Neural cell (in vitro differentiated cells): ENCODE measurements around the gene IQSEC1. TPM values are rescaled to one million over a fixed set of nuclear protein-coding genes. Genes with fewer than 3 reads are reported as not detected.

Source experiments
- H2AFZ ChIP-seq: fragments of 200-600, 300-800 bp; sonication (generic), shearing (Covaris generic); 2 replicates; pipeline ENCODE4 v1.6.0; 2014; ENCODE audit warnings: low read depth, mild to moderate bottlenecking, antibody characterized with exemption, low read length, moderate library complexity
- H3F3A ChIP-seq: fragments of 200-600 bp; shearing (Covaris generic); 2 replicates; pipeline ENCODE4 v1.6.1; 2016; ENCODE audit warnings: mild to moderate bottlenecking, moderate library complexity, mixed read lengths, antibody characterized with exemption, low read length; ENCODE audit not compliant: insufficient read depth, poor library complexity, severe bottlenecking
- H3K27ac ChIP-seq: fragments of 200-600, 300-800 bp; sonication (generic), shearing (Covaris generic); 2 replicates; pipeline ENCODE4 v1.5.1; 2014; ENCODE audit warnings: mild to moderate bottlenecking, low read length, moderate library complexity
- H3K27me3 ChIP-seq: fragments of 300-800, 200-600 bp; sonication (generic), shearing (Covaris generic); 2 replicates; pipeline ENCODE4 v1.6.0; 2014; ENCODE audit warnings: mild to moderate bottlenecking, low read depth, low read length, moderate library complexity; ENCODE audit not compliant: insufficient read depth
- H3K36me3 ChIP-seq: fragments of 300-800, 200-600 bp; sonication (generic), shearing (Covaris generic); 2 replicates; pipeline ENCODE4 v1.5.1; 2014; ENCODE audit warnings: mild to moderate bottlenecking, antibody characterized with exemption, low read length, moderate library complexity; ENCODE audit not compliant: insufficient read depth
- H3K4me2 ChIP-seq: fragments of 300-800, 200-600 bp; sonication (generic), shearing (Covaris generic); 2 replicates; pipeline ENCODE4 v1.6.0; 2014; ENCODE audit warnings: mild to moderate bottlenecking, low read length
- H3K4me3 ChIP-seq: fragments of 300-800, 200-600 bp; sonication (generic), shearing (Covaris generic); 2 replicates; pipeline ENCODE4 v1.5.1; 2014; ENCODE audit warnings: mild to moderate bottlenecking, low read length, moderate library complexity
- H3K79me2 ChIP-seq: fragments of 200-600 bp; shearing (Covaris generic); replicated peaks from 2 replicates; pipeline ENCODE4 v1.6.0; 2014; ENCODE audit warnings: mild to moderate bottlenecking, low read length, moderate library complexity; ENCODE audit not compliant: insufficient read depth
- H3K9ac ChIP-seq: fragments of 300-800, 200-600 bp; sonication (generic), shearing (Covaris generic); 2 replicates; pipeline ENCODE4 v1.6.1; 2016; ENCODE audit warnings: mild to moderate bottlenecking, low read length, mixed read lengths
- H3K9me2 ChIP-seq: fragments of 200-600 bp; shearing (Covaris generic); 2 replicates; pipeline ENCODE4 v1.6.1; 2016; ENCODE audit warnings: mild to moderate bottlenecking, low read length, mixed read lengths; ENCODE audit not compliant: insufficient read depth
- H3K9me3 ChIP-seq: fragments of 200-600, 300-800 bp; sonication (generic), shearing (Covaris generic); 2 replicates; pipeline ENCODE4 v1.6.1; 2016; ENCODE audit warnings: mild to moderate bottlenecking, mixed run types, low read length, moderate library complexity, mixed read lengths
- H4K20me1 ChIP-seq: fragments of 200-600 bp; shearing (Covaris generic); 2 replicates; pipeline ENCODE4 v1.6.1; 2016; ENCODE audit warnings: mild to moderate bottlenecking, mixed run types; ENCODE audit not compliant: insufficient read depth
- EP300 ChIP-seq: fragments of 450-650 bp; conservative IDR thresholded peaks from 2 replicates; pipeline ENCODE4 v1.6.1; 2014; ENCODE audit warnings: antibody characterized with exemption, mild to moderate bottlenecking, moderate library complexity; ENCODE audit not compliant: poor library complexity, severe bottlenecking
- EZH2 ChIP-seq: fragments of 200-600, 300-800 bp; shearing (Covaris generic), sonication (generic); IDR thresholded peaks from 2 replicates; pipeline ENCODE4 v1.6.1; 2014; ENCODE audit warnings: antibody characterized with exemption, low read length, borderline replicate concordance, mild to moderate bottlenecking; ENCODE audit not compliant: insufficient read depth, poor library complexity, severe bottlenecking
- MXI1 ChIP-seq: fragments of 450-650 bp; conservative IDR thresholded peaks from 2 replicates; pipeline ENCODE4 v1.6.1; 2014; ENCODE audit warnings: antibody characterized with exemption, mild to moderate bottlenecking; ENCODE audit not compliant: poor library complexity, severe bottlenecking
- POLR2AphosphoS5 ChIP-seq: IDR thresholded peaks from 2 replicates; pipeline ENCODE4 v1.6.1; 2012
- RAD21 ChIP-seq: fragments of 450-650 bp; conservative IDR thresholded peaks from 2 replicates; pipeline ENCODE4 v1.6.1; 2014; ENCODE audit warnings: antibody characterized with exemption, mild to moderate bottlenecking, moderate library complexity
- SMC3 ChIP-seq: fragments of 450-650 bp; conservative IDR thresholded peaks from 2 replicates; pipeline ENCODE4 v1.6.1; 2014; ENCODE audit warnings: antibody characterized with exemption, mild to moderate bottlenecking, moderate library complexity; ENCODE audit not compliant: poor library complexity
- TAF1 ChIP-seq: IDR thresholded peaks from 2 replicates; pipeline ENCODE4 v1.6.1; 2012; ENCODE audit warnings: low read depth
- polyA plus RNA-seq: library from polyadenylated mRNA; depleted of rRNA; stranded (reverse); fragments of >200 nt; gene quantifications from 2 replicates; pipeline ENCODE4 v1.2.3, GENCODE V29; 2014
- TF ChIP-seq, protein P1 (sequence below): IDR thresholded peaks from 2 replicates; pipeline ENCODE4 v1.6.1; 2012; ENCODE audit warnings: borderline replicate concordance
- TF ChIP-seq, protein P2 (sequence below): fragments of 450-650 bp; IDR thresholded peaks from 2 replicates; pipeline ENCODE4 v1.5.1; 2014; ENCODE audit warnings: antibody characterized with exemption, mild to moderate bottlenecking, moderate library complexity; ENCODE audit not compliant: poor library complexity, severe bottlenecking

Gene IQSEC1
- polyA plus RNA-seq, 1 donor from 2014 or later: 6.0 TPM

DNA sequence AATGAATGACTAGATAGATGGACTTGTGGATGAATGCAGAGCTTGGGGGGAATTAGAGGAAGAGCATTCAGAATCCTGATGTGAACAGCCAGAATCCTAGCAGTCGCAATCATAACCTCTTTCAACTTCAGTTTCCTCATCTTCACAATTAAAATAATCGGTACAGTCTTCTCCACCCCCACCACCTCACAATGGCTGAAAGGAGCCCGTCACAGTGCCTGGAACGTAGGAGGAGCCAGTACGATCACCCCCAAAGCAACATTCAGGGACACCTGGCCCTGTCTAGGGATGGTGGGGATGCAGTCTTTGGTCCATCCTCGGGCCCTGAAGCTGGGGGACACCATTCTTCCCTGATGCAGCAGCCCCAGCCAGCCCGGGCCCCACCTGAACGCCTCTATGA lies 151.5 kb downstream of the IQSEC1 start:
- no peaks in the 10 kb centered on the region for H4K20me1 ChIP-seq
- no peak overlapping the region for H3K4me3 ChIP-seq
- H3K79me2 ChIP-seq: no peaks in the 10 kb centered on the region
- H3K27me3 ChIP-seq: no peaks in the 10 kb centered on the region
- TF ChIP-seq, protein P1, sequence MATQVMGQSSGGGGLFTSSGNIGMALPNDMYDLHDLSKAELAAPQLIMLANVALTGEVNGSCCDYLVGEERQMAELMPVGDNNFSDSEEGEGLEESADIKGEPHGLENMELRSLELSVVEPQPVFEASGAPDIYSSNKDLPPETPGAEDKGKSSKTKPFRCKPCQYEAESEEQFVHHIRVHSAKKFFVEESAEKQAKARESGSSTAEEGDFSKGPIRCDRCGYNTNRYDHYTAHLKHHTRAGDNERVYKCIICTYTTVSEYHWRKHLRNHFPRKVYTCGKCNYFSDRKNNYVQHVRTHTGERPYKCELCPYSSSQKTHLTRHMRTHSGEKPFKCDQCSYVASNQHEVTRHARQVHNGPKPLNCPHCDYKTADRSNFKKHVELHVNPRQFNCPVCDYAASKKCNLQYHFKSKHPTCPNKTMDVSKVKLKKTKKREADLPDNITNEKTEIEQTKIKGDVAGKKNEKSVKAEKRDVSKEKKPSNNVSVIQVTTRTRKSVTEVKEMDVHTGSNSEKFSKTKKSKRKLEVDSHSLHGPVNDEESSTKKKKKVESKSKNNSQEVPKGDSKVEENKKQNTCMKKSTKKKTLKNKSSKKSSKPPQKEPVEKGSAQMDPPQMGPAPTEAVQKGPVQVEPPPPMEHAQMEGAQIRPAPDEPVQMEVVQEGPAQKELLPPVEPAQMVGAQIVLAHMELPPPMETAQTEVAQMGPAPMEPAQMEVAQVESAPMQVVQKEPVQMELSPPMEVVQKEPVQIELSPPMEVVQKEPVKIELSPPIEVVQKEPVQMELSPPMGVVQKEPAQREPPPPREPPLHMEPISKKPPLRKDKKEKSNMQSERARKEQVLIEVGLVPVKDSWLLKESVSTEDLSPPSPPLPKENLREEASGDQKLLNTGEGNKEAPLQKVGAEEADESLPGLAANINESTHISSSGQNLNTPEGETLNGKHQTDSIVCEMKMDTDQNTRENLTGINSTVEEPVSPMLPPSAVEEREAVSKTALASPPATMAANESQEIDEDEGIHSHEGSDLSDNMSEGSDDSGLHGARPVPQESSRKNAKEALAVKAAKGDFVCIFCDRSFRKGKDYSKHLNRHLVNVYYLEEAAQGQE: no peak
- TF ChIP-seq SMC3 (no peak), EZH2 (no peak), TAF1 (no peak)
- TF ChIP-seq, protein P2, sequence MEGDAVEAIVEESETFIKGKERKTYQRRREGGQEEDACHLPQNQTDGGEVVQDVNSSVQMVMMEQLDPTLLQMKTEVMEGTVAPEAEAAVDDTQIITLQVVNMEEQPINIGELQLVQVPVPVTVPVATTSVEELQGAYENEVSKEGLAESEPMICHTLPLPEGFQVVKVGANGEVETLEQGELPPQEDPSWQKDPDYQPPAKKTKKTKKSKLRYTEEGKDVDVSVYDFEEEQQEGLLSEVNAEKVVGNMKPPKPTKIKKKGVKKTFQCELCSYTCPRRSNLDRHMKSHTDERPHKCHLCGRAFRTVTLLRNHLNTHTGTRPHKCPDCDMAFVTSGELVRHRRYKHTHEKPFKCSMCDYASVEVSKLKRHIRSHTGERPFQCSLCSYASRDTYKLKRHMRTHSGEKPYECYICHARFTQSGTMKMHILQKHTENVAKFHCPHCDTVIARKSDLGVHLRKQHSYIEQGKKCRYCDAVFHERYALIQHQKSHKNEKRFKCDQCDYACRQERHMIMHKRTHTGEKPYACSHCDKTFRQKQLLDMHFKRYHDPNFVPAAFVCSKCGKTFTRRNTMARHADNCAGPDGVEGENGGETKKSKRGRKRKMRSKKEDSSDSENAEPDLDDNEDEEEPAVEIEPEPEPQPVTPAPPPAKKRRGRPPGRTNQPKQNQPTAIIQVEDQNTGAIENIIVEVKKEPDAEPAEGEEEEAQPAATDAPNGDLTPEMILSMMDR: no peak
- no peak overlapping the region for H3K27ac ChIP-seq
- no peak overlapping the region for H3K9ac ChIP-seq
- no peaks in the 10 kb centered on the region for H3F3A ChIP-seq
- H3K9me3 ChIP-seq: no peaks in the 10 kb centered on the region
- no peaks in the 10 kb centered on the region for H3K9me2 ChIP-seq
- no peaks in the 10 kb centered on the region for H3K36me3 ChIP-seq
- H2AFZ ChIP-seq: no peak overlapping the region
- no peak overlapping the region for H3K4me2 ChIP-seq

DNA sequence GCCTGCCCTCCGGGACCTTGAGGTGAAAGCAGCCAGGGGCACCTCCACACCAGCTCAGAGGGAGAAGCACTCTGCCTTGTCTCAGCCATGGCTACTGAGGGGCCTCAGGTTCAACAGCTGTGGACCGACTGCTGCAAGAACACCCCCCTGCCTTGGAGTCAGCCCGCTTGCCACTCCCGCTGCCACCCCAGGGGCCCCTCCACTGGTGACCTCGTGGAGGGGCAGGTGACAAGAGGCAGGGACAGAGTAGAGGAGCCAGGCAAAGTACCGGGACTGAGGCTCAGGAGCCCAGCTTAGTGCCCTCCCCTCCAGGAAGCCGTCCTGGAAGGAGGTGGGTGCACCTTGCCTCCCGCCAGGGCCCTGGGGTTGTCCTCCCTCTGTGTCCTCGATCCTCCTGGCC lies 152.3 kb downstream of the IQSEC1 start:
- TF ChIP-seq RAD21 (no peak), SMC3 (no peak), MXI1 (no peak), EP300 (no peak), POLR2AphosphoS5 (no peak), EZH2 (no peak), TAF1 (no peak)
- TF ChIP-seq, protein P2: no peak
- TF ChIP-seq, protein P1: no peak
- H3K9me3 ChIP-seq: no peaks in the 10 kb centered on the region
- no peaks in the 10 kb centered on the region for H3K9me2 ChIP-seq
- H4K20me1 ChIP-seq: no peaks in the 10 kb centered on the region
- H2AFZ ChIP-seq: no peak overlapping the region
- H3K9ac ChIP-seq: no peak overlapping the region
- H3F3A ChIP-seq: no peaks in the 10 kb centered on the region
- H3K79me2 ChIP-seq: no peaks in the 10 kb centered on the region
- no peaks in the 10 kb centered on the region for H3K27me3 ChIP-seq
- no peak overlapping the region for H3K4me2 ChIP-seq
- H3K27ac ChIP-seq: no peak overlapping the region
- no peak overlapping the region for H3K4me3 ChIP-seq
- no peaks in the 10 kb centered on the region for H3K36me3 ChIP-seq
